SIG-M5 treated with dmso at 0.1 percent for 504 hours (cell line): ENCODE results near the gene PACSIN3.
"Not testable (repeated sequence)": the region's sequence is repeated elsewhere in the genome, so short reads cannot be mapped to it uniquely, and the experiment has no call there.

ENCODE experiments used
- DNase-seq: peaks from one replicate; lab custom pipeline; 2025; ENCODE audit not compliant: unreplicated experiment; lab: John Stamatoyannopoulos, UW

Gene PACSIN3

DNA sequence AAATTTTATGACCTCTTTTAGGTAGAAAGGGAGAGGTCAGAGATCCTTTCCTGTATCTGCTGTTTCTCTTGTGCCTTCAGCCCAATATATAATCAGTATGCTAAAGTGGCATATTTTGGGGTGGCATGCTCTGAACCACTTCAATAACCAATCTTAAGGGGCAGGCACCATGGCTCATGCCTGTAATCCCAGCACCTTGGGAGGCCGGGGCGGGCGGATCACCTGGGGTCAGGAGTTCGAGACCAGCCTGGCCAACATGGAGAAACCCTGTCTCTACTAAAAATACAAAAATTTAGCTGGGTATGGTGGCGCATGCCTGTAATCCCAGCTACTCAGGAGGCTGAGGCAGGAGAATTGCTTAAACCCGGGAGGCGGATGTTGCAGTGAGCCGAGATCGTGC, 11.9 kb upstream of the PACSIN3 start:
- not testable (repeated sequence) for DNase-seq

DNA sequence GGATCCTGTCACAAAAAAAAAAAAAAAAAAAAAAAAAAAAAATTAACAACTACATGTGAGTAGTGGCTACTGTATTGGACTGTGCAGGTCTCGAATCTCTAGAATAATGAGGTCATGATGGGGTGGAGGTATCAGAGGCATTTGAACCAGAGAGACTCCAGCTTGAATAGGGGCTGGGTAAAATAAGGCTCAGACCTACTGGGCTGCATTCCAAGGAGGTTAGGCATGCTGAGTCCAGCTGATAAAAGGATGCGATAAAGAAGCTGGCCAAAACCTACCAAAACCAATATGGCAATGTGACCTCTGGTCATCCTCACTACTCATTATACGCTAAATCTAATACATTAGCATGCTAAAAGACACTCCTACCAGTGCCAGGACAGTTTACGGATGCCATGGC, 5.9 kb upstream of the PACSIN3 start:
- no peak for DNase-seq

DNA sequence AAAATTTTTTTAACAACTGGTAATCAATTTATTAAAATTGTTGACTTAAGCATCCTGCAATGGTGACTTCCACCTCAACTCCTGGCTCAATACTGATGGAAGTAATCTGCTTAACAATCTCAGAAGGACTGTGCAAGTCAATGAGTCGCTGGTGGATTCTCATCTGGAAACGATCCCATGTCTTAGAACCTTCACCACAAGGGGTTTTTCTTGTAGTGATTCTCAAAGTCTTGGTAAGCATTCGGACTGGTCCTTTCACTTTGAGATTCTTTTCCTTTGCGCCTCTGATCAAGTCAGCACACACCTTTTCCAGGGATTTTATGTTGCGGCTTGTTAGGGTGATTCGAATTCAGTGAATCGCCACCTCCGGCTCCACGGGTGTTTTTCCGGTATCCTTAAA, 4.9 kb upstream of the PACSIN3 start:
- DNase-seq = not testable (repeated sequence)

DNA sequence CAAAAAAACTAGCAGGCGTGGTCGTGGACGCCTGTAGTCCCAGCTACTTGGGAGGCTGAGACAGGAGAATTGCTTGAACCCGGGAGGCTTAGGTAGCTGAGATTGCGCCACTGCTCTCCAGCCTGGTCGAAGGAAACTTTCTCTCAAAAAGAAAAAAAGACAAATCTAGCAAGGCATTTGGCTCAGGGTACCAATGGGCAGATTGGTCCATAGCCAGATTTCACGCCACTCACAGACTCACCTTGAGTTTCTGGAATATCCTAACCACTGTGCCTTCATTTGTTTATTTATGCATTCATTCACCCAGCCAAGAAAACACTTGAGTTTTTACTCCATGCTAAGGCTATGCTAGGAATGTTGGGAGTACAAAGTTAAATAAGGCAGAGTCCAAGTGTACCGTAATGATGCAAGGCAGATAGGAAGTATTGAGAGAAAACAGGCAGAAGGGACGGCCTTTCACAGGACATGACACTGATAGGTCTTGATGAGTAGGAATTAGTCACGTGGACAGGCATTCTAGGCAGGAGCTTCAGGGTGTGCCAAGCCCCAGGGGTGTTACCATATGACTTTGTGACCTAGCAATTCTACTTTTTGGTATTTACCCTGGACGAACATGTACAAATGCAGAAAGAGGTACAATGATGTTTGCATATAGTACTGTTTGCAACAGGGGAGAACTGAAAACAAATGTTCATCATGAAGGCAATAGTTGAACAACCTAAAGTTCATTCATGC, 3.0 kb upstream of the PACSIN3 start:
- DNase-seq = peak; percentile 55

DNA sequence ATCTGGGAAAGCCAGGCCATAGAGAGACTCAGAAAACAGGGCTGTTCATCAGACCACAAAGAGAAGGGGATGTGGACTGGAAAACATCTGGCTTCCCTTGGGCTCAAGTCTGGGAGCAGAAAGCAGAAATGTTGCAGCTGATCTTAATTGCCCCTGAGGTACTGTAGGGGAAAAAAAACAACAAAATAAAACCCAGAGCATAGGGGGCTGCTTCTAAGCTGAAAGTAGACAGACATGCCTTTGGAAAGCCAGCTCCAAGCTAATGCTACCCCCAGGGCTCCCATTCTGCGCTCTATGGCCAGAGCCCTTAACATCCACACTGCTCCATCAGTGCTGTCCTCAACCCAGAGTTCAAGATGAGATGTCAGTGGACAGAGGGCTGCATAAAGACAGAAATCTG, 2.0 kb upstream of the PACSIN3 start:
- DNase-seq = no peak

DNA sequence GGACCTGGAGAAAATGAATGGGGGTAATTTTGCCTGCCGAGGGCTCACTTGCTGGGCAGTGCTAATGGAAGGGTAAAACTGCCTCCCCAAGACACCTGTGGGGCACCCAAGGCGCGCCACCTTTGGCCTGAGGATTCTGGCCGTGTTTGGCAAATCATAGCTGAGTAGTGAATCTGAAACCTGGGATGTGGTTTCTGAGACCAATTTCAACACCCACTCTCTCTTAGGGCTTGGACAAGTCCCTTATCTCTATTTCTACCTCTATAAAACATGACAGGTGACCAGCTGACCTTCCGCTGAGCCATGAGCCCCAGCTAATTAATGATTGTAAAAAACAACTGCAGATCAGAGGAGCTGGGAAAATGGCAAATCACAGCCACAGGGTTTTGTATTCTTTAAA, 1.5 kb upstream of the PACSIN3 start:
- DNase-seq = no peak

DNA sequence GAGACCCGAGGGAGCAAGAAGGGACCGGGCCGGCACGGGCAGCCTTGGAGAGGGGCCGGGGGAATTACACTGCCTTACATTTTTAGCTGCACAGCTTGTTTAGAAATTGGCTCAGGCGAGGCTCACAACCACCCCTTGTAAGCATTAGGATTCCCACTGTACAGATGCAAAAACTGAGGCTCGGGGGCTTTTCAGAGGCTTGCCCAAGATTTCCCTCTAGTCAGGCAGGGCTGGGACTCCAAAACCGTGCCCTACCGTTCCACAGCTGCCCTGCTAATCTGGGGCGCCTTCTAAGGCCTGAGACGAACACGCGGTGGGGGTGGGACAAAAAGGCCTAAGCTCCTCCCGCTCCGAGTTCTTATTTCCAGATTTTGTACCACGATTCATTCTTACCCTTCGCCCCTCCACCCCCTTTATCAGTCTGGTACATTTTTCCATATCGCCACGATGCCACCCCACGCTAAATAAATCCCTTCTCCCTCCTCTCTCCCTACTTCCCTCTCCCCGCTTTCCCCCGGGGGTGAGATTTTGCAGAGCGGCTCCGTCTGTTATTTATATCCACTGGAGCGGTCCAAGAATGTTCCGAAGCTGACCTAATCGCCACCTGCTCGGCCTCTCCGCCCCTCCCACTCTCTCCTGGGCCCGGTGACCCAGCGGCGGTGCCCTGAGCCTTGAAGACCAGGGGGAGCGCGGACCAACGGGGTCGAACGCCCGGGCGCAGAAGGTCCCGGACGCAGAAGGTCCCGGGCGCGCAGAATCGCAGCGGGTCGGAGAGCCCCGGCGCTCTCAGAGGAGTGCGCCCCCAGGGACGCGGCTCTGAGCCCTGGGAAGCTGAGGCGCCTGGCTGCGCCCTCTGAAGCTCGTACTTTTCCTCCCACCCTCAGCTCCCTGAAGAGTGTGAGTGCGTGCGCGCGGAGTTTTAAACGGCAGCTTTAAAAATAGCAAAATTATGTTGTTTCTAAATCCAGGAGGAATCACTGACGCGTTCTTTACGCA, 764 bp upstream of the PACSIN3 start:
- DNase-seq = peak; percentile 47

DNA sequence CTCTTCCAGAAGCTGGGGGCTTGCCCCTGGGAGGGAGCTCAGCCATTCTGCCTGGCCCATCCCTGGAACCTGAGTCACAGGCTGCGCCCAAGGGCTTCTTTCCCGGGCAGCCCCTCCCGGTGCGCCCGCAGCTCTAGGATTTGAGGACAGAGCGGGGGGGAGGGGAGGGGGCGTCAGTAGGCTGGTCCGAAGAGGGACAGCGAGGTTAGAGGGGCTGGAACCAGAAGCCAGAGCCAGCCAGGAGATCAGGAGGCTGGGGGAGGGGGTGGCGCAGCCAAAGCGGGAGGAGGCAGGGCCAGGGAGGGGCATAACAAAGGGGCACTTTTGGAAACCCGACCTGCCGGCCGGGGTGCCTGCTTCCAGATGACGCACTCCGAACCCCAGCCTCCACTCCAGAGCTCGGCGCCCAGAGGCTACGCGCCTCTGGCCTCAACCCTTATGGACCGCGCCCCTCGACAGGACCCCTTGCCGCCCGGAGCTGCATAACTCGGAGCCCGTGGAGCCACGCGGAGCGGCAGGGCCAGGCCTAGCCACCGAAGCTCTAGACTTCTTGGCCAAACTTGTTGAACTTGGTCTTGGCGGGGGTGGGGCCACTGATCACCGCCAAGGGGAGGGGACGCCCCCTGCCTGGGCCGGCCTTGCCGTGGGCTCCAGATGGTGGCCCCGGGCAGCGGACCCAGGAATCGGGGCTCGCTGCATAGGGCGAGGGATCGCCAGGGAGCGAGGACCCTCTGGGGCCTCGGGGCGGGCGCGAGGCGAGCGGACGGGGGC, 744 bp downstream of the PACSIN3 start:
- DNase-seq = peak; percentile 18

DNA sequence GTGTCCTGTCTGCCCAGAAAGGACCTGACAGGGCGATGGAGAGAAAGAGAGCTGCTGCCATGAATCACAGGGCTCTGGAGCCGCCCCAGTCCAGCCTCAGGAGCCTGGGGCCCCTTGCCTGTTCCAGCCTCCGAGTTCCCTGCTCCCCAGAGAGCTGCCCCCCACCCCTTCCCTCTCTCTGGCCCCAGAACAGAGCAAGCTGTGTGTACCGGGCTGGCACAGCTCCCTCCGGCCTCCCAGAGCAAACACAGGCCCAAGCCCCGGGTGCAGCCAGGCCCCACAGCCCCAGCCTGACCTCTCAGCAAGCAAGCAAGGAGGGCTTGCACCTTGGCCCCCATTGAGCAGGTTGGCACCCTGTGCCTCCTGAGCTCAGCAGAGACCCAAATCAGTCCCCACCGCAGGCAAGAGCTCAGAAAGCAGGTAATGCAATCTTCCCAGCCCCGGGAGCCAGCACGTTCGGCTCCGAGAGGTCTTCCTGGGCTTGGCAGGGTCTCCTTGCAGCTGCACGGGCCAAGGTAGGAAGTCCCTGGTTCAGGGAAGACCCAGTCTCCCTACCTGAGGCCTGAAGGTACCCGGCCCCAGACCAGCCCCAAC, 1.4 kb downstream of the PACSIN3 start:
- no peak for DNase-seq

DNA sequence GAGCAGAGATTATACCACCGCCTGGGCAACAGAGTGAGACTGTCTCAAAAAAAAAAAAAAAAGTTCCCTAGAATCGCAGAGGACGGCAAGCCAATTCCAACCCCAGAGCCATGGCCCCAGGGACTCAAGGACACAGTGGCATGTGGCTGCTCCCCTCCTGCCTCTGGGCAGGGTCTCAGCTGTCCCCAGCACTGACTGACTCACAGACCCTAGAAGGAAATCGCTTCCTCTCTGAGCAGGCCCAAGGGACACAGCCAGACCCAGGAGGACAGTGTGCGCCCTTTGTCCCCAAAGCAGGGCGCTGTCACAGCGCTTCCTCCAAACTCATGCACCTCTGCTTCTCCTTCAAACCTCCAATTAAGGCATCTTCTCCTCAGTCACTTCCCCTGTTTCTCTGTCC, 2.3 kb downstream of the PACSIN3 start:
- DNase-seq = no peak

DNA sequence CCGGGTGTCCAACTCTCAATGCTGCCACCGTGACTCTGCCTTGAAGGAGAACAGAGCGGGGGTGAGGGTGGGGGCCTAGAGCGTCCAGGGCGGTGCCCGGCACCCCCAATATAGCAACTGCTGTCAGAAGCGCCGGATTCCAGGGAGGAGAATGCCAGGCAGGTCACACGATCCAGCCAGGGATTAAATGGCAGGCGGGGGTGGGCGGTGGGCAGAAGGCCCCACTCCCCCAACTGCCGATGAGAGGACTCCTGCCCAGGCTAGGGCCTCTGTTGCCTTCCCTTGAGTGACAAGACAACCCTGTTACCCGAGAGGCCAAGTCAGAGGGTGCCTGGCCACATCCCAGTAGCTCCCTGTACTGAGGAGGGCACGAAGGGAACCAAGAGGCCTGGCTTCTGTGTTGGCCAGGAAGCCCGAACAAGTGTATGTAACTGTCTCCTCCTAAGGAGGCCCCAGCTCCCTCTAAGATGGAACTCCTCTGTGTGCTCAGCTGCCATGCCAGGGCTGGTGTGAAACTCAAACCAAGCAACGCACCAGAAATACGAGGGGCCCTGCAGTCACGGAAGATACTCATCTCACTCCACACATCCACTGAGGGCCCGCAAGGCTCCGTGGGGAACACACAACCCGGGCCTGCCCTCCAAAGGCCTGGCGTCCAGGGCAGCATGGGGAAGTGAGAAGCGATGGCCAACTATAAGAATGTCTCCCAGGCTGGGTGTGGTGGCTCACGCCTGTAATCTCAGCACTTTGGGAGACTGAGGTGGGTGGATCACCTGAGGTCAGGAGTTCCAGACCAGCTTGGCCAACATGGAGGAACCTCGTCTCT, 3.0 kb downstream of the PACSIN3 start:
- DNase-seq = no peak

DNA sequence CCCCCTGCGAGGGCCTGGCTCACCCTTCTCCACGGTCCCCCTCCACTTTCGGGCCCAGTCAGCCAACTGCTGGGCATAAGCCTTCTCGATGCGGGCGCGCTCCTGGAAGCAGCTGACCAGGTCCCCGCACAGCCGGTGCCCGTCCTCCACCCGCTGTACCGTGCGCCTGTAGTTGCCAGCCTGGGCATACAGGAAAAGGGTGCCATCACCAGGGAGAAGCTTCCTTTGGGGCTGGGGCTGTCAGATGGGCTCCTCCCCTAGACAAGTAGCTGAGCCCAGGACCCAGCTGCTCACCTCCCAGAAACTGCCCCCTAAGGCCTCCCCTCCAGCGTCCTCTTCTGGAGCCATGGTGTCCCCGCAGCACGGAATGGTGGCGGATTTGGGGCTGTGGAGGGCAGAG, 3.9 kb downstream of the PACSIN3 start:
- DNase-seq = no peak

DNA sequence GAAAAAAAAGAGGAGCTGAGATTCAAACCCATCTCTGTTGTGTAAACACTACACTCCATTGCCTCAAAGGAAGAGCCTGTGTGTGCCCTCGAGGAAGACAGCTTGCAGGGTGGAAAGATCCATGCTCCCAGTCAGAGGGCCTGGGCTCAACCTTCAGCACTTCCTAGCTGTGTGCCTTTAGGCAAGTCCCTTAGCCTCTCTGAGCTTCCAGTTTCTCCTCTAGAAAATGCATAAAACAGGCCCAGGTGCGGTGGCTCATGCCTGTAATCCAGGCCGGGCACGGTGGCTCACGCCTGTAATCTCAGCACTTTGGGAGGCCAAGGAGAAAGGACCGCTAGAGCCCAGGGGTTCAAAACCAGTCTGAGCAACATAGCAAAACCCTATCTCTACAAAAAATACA, 5.0 kb downstream of the PACSIN3 start:
- no peak for DNase-seq

DNA sequence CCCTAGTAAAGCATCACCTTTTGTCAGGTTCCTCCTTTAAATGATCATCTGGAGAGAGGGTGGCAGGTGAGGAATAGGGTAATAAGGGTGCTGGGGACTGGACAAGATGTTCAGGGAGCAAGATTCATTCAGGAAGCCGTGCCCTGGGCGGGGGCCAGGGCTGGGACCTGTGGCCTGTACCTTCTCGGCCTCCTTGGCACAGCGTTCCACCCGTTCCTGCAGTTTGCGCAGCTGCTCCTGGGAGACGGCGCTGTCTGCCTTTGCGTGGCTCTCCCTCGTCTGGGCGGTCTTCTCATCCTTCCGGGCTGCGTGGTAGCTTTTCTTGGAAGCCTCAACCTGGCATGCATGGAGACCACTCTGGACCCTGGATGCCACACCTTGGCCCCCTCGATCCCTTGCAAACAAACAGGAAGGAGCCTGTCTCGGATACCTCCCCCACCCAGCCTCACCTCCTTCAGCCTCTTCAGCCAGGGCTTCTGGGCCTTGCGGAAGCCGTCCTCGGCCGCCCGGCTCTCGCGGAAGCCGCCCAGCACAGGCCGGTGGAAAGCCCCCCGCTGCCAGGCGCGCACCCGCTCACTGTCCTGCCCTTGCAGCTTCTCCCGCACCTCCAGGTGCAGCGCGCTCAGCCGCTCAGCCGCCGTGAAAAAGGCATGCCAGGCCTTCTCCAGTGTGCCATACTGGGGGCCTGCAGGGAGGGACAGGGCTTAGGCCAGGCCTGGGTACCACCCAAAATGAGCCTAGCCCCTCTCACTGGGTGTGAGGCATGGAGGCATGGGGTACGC, 6.0 kb downstream of the PACSIN3 start:
- DNase-seq = no peak

DNA sequence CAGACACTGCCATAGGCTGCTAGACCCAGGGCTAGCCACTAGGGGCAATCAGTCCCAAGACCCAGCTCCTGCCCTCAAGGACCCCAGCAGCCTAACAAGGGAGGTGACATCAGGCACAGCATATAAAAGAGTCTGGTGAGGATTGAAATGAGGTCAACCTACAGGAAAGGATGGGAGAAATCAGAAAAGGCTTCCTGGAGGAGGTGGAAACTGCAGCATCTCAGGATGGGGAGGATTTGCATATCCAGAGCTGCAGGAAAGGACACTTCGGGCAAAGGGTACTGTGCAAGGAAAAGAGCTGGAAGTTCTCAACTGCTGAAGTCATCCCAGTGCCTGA, 6.6 kb downstream of the PACSIN3 start:
- peak; percentile 52 for DNase-seq

DNA sequence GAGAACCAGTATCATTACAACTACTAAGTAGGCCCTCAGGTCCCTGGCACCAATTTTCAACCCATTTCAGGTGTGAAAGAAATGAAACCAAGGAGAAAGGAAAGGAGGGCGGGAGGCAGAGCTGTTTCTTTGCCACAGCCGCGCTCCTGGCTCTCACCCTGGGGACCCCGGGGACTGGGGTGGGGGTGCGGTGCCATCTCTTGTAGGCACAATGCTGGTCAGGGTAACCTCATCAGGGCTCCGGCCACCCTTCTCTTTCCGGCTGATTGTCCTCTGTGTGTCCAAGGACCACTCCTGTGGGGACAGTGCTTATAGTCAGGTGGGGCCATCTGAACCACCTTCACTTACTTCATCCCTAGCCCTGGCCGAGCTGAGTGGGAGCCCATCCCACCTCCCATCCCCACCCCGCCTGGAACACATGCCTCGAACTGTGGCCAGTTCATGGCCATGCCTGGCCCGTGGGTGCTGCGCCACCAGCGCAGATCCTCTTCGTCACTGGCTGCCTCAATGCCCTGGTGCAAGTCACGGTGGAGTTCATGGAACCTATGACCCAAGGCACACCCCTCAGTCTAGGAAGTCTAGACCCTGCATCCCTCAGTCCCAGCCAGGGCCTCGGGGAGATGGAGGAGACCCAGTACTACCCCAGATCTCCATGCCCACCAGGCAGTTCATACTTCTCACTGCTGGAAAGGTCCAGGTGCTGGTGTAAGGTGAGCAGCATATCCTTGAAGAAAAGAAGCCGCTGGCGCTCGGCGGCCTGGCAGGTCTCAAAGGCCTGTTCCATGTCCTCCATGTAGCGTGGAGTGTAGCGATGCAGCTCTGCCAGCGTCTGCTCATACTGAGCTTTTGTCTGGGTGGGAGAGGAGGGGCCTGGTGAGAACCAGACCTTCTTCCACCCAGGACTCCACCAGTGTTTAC, 7.2 kb downstream of the PACSIN3 start:
- no peak for DNase-seq

DNA sequence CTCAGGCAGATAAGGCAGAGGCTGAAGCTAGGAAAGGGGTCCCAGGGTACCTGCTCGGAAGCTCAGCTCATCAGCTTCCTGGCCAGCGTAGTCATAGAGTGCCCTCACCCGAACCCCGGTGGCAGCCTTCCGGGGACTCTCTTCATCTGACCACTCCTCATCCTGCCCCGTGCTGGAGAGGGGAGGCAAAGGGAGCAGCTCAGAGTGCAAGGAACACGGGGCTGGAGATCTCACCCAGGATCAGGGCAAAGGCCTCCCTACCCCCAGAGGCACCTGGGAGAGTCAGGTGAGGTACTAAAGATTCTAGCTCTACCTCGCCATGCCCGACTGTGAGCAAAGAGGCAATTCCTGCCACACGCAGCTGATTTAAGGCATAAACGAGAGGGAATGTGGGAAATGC, 7.9 kb downstream of the PACSIN3 start:
- DNase-seq = no peak

DNA sequence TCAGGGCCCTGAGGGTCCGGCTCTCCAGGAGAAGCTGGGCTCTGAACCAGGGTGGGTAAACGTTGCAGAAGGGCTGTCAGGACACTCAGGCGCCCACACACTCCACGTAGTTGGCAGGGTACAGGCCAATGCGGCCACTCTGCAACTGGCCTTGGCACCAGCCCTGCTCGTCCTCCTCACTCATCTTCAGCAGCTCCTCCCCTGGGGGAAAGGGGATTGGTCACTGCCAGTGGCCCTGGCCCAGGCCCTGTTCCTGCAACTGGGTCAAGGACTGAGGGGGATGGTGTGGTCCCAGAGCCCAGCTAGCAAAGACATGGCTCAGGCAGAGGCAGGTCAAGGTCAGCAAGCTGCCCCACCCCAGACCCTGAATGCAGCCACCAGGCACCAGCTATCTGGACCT, 8.4 kb downstream of the PACSIN3 start:
- DNase-seq = no peak
